Cardiac septum (tissue), 1 donor: ENCODE results near the gene DRAXIN. TPM values are rescaled to one million over a fixed set of nuclear protein-coding genes. Genes with fewer than 3 reads are reported as not detected.

Experiments
- DNase-seq: peaks from one replicate; pipeline ENCODE4 v3.0.0-alpha.2; 2020; ENCODE audit warnings: low spot score
- intact Hi-C: fragments of 100-400 bp; cut with DNase I; formaldehyde crosslinking; loops from one replicate; pipeline ENCODE4 v1.14.0; 2022
- total RNA-seq: library from RNA; stranded (reverse); fragmentation: NEBNext Ultra II Directional; extraction: Animal tissue kit (Norgen Biotek cat#: 25700); gene quantifications from one replicate; pipeline ENCODE4 v1.2.1, GENCODE V29; 2021
- donor health status: DM: no; HTN: no; CAD: no.

Gene DRAXIN
- total RNA-seq, 1 donor from 2014 or later, result 0.05 TPM

DNA sequence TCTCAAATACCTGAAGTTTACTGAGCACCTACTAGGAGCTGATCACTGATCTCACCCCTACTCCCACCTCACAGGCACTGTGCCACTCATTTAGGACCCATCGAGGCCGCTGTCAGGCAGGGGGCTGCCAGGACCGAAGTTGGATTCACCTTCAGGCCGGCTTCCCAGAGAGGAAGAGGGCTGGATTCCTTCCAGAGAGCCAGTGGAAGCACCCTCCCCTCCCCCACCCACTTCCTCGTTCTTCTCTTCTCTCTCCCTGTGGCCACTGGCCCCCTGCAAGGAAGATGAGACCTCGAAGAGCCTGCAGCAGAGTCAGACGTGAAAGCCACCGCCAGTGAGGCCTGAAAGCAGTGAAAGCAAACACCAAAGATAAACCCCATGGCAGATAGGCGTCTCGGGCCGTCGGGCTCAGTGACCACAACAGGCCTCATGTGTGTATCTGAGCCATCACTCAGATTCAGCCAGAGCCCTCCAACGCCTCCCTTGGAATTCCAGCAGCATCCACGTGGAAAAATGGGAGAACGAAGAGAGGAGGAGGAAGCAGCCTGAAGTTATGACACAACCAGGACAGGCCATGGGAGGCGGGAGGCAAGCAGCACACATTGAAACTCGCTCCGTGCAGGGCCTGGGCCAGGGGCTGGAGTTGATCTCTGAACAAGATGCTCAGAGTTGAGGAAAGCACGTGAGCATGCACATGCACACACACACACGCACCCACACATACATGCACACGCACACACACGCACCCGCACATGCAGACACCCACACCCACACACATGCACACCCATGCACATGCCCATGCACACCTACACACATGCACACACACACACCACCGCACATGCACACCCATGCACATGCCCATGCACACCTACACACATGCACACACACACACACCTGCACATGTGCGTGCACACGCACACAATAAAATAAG is 38.3 kb downstream of the DRAXIN start:
- intact Hi-C loops, result loop anchor here (10.0 kb wide), 1 partner anchor 675 kb away; no protein-coding TSS in a partner anchor

DNA sequence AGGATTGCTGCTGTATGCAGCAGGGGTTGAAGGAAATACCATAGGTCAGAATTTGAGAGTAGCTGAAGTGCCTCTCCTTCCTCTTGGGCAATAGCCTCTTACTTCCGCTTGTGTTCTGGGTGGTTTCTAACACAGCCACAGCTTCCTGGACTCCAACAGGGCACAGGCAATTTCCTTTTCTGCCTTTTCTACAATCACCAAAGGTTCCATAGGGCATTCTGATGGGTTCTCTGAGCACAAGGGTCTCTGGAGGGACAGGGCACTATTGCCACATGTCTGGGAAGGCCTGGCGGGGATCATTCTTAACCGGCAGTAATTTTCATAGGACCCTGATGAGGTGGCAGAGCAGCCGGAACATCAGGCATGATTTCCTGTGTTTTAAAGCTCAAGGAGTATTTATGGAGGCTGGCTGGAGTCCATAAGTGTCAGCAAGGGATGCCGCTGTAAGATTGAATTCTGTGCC is 39.0 kb downstream of the DRAXIN start:
- intact Hi-C loops, result no loop called here

More for the DNA sequence above, 38.3 kb downstream of the DRAXIN start:
- DNase-seq, result no peak

DNA sequence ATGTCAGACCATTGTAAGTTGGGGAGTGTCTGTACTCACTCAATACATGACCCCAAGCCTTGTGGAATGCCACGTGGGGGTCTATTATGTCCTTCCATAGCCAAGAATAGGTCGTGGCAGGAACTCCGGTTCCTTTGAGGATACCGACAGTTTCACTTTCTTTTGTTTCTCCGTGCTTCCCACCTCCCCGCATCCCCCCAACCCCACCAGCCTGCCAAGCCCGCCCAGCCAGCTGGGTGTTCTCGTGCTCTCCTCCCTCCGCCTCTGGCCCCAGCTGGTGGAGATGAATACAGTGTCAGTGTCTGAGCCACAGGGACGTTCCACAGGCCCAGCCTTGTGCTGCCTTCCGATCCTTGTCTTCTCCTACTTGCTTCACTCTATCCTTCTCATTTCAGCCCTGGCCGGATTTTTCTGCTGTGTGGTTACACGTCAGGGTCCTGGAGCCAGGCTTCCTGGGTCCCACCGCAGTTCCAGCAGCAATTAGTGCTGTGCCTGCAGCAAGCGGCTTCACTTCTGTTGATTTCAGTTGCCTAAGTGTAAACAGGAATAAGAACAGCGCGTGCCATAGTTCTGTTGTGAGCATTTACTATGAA is 40.3 kb downstream of the DRAXIN start:
- DNase-seq, result no peak
- intact Hi-C loops, result no loop called here

More for the DNA sequence above, 39.0 kb downstream of the DRAXIN start:
- no peak for DNase-seq

DNA sequence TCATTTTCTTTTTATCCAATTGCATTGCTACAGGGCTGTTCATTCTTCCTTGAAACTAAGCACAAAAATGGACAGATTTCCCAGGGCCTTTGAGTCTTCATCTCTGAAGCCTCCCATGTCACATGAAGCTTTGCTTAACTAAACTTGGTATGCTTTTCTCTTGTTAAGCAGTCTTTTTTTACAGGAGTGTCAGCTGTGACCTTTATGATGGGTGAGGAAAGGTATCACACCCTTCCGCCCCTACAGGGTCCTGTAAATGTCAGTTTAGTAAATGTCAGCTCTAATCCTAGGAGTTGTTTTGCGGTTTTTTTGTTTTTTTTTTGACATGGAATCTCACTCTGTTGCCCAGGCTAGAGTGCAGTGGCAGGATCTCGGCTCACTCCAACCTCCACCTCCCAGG is 41.8 kb downstream of the DRAXIN start:
- intact Hi-C loops, result no loop called here
- DNase-seq, result no peak

DNA sequence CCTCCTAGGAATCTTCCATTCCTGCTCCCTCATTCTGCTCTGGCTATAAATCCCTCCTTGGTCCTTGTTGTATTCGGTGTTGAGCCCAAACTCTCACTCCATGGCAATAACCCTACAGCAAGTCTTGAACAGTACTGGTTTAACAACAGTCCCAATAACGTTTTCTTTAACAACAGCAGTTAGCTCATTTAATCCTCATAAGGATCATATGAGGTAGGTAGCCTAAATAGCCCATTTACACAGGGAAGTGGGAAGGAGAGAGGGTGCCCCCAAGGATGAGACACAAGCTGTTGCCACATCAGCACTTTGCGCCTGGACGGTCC is 44.0 kb downstream of the DRAXIN start:
- no peak for DNase-seq
- intact Hi-C loops, result loop anchor here (5.0 kb wide), 1 partner anchor 67 kb away; no protein-coding TSS in a partner anchor

DNA sequence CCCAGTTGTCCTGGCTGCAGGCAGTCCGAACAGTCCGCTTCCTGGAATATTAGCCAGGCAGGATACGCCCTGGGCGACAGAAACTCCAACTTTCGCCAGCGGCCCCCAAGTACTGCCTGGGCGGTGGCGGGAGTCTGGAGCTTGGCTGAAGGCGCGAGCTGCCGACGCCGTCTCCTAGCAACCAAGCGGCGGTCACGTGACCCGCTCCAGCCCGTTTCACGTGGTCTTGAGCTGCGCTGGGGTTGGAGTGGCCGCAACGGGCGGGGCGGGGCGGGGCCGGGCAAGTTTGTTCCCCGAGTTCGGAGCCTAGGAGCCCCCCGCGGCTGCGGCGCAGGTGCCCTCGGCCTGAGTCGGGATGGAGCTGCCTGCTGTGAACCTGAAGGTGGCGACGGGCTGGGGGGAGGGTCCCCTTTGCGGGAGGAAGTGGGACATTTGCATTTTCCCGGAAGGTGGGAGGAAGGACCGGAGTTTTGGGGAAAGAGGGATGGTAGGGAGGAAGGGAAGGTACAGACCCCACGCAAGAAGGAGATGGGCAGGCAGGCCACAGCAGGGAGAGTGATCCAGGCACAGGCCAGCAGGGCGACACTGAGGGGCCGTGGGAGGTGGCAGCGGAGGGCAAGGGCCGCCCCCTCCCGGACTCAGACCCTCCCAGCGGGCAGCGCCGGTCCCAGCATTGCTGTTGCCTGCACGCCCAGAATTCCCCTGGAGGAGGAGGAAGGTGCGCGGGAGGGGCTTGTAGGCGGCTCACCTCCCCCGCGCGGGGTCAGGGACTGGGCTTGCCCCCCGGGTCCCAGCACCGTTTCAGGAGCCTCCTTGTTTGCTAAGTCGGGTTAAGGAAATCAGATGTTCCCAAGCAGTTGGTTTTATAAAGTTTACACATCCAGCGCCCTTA is 44.6 kb downstream of the DRAXIN start, which contains the start of gene AGTRAP:
Gene AGTRAP (plus strand): TSS at position 283 of the 892 bp plus-strand sequence. CDS start 73 bp downstream, at position 356.
- peak; percentile 99 for DNase-seq
- intact Hi-C loops, result loop anchor here (1.0 to 5.0 kb wide), 2 partner anchors 49 to 66 kb away; no protein-coding TSS in a partner anchor

DNA sequence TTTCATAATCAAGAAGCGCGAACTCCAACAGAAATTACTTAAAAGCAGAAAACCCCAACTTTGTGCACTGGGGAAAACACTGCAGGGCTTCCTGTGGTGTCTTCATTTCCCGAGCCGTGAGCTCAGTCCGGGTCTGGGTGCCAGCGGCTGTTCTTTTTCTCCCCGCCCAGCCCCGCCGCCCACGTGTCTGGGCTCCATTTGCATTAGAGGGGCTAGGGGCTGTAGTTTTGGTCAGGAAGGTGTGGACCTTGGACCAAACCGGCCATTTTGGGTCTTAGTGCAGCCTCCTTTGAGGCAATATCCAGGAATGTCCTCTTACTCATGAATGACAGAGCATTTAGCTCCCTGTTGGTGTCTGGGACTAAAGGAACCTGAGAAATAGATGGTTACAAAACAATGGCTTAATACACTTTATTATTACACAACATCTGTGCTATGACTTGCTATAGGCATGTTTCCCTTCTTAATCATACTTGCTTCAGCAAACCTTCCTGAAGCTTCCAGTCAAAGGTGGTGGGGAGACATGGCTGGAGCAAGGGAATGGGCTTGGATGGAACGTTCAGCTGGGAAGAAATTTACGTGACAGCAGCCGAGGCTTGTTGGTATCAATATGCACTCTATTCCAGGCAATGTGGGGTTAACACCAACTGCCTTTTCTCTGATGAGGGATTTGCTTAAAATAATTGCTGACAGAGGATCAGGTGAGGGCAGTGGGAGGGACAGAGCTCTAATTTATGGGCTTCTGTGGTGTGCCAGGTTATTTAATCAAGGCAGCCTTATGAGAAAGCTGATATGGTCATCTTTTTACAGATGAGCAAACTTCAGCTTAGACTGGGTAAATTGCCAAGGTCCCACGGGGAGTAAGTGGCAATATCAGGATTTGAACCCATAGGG is 45.5 kb downstream of the DRAXIN start:
- intact Hi-C loops, result loop anchor here (1.0 to 5.0 kb wide), 2 partner anchors 48 to 65 kb away; no protein-coding TSS in a partner anchor
- peak; percentile 79 for DNase-seq

DNA sequence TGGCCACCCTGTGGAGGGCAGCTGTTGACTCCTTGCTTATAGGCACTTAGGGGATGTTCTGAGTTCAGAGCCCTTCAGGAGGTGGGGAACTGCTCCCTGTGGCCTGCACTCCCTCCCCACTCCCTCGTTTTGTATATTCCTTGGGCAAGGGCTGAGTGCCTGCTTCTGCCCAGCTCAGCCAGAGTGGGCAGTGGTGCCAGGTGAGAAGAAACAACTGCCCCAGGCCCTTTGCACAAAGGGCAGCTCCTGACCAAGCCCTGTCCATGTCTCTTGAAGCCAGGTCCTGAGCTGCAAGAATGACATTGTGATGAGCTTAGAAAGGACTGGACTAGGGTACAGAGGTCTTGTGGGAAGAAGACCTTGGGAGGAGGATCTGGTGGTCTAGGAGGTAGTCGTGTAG is 46.6 kb downstream of the DRAXIN start:
- intact Hi-C loops, result loop anchor here (5.0 kb wide), 1 partner anchor 64 kb away; no protein-coding TSS in a partner anchor
- DNase-seq, result no peak

DNA sequence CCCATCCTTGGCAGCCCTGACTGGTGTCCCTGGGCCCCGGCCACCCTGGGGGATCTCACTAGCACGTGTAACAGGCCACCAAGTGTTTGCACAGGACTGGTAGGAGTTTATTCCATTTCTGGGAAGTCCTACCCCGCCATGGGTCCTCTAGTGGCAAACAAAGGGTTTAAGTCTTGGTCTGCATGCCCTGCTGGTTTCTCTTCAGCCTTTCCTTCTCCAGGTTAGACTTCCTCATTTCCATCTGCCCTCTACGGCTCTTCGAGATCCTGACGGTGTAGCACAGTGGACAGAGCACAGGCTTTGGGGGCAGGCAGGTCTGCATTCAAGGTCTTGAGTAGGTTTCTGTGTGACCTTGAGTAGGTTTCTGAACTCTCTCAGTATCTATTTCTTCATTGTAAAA is 47.3 kb downstream of the DRAXIN start:
- DNase-seq, result no peak
- intact Hi-C loops, result loop anchor here (5.0 kb wide), 1 partner anchor 64 kb away; no protein-coding TSS in a partner anchor

DNA sequence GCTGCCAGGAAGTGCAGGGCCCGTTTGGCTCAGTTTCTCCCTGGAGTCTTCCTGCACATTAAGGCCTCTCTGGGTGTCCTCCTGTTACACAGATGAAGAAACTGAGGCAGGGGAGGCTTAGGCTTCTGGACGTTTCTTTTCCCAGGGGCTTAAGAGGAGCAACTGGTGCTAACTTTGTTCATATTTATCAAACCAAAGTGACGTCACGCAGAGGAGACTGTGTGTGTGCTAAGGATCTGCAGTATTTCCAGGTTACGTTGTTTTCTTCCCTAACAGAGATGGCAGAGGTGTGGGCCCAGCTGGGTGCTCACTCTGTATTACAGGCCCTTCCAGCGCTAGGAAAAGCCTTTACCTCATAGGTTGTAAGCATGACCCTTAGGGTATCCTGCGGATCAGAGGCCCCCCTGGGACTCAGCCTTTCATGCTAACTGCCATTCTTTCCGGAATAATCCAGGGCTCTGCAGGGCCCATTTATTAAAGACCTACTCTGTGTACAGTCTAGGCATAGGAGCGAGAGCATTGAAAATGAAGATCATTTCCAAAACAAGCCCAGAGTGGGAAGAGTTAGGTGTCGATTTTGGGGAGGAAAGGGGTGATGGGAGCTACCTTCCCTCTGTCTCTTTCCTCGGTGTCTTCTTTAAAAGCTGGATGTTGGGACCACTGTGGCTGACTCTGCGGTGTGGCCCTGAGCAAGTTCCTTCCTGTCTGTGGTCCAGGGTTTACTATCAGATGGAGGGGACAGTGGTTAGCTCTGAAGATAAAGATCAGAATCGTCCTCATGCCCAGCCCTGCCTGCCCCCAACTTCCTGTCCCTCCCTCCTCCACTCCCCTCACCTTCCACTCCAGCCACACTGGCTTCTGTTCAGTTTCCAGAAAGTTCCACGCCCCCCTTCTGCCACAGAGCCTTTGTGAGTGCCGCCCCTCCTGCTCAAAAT is 49.0 kb downstream of the DRAXIN start:
- DNase-seq, result no peak
- intact Hi-C loops, result no loop called here

DNA sequence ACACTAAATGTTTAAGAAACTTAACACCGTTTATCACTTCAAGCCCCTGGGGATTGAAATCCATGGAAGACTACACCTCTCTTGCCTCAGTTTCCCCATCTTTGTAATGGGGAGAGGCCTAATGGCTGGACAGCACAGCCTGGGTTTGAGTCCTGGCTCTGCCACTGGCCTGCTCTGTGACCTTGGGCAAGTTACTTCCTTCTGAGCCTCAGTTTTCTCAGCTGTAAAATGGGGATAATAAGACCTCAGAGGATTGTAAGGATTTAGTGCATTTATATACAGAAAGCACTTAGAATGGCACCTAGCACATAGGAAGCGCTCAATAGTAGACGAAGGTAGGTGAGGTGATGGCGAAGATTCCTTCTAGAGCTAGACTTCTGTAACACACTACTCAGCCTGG is 50.0 kb downstream of the DRAXIN start:
- DNase-seq, result no peak
- intact Hi-C loops, result no loop called here

DNA sequence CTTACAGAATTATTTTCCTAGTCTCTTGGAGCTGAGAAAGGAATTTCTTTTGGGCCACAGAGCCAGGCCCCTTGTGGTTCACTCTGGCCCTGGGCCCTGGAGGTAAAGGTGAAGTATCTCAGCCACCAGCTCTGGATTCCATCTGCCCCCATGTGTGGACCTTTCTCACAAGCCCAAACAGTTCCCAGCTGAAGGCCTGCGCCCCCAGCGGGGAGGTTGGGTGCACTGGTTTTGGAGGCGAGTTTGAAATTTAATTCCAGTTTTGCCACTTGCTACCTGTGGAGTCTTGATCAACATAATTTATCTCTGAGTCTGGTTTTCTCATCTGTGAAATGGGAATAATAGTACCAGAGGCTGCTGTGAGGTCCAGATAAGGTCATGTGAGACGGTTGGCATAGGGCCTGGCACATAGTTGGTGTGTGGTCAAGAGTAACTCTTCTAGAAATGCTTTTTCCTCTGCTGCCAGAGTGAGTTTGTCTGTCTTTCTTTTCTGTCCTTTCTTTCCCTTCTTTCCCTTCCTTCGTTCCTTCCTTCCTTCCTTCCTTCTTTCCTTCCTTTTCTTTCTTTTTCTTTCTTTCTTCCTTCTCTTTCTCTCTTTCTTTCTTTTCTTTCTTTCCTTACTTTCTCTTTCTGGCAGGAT is 50.5 kb downstream of the DRAXIN start:
- DNase-seq, result no peak
- intact Hi-C loops, result no loop called here

DNA sequence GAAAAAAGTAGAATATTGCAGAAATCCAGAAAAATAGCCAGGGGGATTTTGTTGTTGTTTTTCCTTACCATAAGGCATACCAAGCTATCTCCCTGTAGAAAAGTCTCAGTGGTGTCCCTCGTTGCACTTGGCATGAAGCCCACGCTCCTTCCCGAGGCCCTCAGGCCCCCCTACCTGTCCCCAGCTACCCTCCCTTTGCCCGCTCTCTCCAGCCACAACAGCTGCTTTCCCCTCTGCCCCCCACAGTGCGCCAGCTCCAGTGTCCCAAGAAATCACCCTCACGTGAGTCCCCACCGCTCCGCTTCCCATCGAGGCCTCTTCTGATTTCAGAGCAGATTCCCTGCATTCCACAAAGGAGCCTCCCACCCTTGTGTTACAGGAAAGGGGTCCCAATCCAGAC is 52.8 kb downstream of the DRAXIN start:
- DNase-seq, result no peak
- intact Hi-C loops, result no loop called here

DNA sequence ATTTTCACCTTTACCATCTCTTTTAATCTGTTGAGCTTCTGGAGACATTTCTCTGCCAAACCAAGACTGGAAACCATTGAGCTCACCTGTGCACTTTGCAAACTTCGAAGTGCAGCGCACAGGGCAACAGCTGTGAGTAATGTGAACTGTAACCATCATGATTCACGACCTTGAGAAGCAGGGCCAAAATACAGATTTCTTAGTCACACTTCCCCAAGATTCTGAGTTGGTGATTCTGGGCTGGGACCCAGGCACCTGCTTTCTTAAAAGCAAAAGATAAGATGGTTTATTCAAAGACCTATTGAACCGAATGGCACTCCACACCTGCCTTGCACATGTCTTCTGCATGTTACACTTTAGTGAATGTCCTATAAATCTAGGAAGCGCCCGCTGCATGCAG is 54.6 kb downstream of the DRAXIN start:
- intact Hi-C loops, result no loop called here
- DNase-seq, result no peak

DNA sequence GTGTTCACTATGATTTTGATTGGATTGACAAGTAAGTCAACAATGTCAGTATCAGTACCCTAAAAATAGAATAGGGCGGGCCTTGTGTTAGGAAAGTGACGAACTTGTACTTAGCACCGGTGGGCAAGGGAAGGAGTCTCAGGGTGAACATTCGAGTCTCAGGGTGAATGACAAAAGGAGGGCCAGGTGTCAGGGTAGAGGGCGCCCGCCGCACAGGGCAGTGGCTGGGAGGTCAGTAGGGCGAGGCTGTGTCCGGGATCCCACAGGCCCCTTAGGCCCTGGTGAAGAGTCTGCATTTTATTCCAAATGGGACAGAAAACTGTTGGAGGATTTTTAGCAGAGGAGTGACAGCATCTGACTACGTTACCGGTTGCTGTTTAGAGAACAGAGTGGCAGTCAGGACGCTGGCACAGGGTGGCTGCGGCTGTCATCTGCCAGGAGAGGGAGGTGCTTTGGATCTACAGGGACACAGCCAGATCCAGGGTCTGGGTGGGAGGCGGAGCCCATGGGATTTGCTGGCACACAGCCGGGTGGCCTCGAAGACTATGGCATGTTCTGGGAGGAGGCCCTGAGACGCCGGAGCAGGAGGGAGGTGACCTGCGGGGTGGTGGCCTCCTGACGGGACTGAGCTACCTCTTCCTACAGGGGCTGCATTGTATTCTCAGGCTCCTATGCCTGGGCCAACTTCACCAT is 55.4 kb downstream of the DRAXIN start:
- no peak for DNase-seq
- intact Hi-C loops, result no loop called here
